GM04503 (cell line): ENCODE results near the gene PCGF1.
"Not testable (repeated sequence)": the region's sequence is repeated elsewhere in the genome, so short reads cannot be mapped to it uniquely, and the experiment has no call there.

Source experiments
- DNase-seq: peaks from one replicate; pipeline ENCODE4 v3.0.0-alpha.2; 2012; ENCODE audit warnings: low read depth

The PCGF1 gene

GRCh38 chr2:74472086-74472944 lies 35.2 kb downstream of the PCGF1 start, which contains the start of gene MRPL53:
Gene MRPL53, minus strand, starts transcription at chr2:74472680. Its CDS starts 20 bp downstream, at chr2:74472660.
- DNase-seq = peak; percentile 67

GRCh38 chr2:74471332-74472065 lies 36.0 kb downstream of the PCGF1 start:
- DNase-seq = no peak

- DNase-seq = not testable (repeated sequence)
Observed at GRCh38 chr2:74470742-74471141, 36.8 kb downstream of the PCGF1 start.

GRCh38 chr2:74464406-74464805 lies 43.1 kb downstream of the PCGF1 start:
- no peak for DNase-seq

GRCh38 chr2:74462786-74463105 lies 44.7 kb downstream of the PCGF1 start:
- no peak for DNase-seq

GRCh38 chr2:74462054-74462785 lies 45.3 kb downstream of the PCGF1 start:
- no peak for DNase-seq

GRCh38 chr2:74461187-74462053 lies 46.1 kb downstream of the PCGF1 start:
- DNase-seq = no peak

GRCh38 chr2:74460187-74460586 lies 47.3 kb downstream of the PCGF1 start:
- DNase-seq = not testable (repeated sequence)

GRCh38 chr2:74459503-74460118 lies 47.9 kb downstream of the PCGF1 start:
- not testable (repeated sequence) for DNase-seq

GRCh38 chr2:74458938-74459363 lies 48.5 kb downstream of the PCGF1 start:
- no peak for DNase-seq

- DNase-seq = peak; percentile 100
Observed at GRCh38 chr2:74458132-74458937, 49.2 kb downstream of the PCGF1 start, which contains the start of gene WBP1. Gene WBP1, plus strand, starts transcription at chr2:74458438. Its CDS starts 165 bp downstream, at chr2:74458603.

- no peak for DNase-seq
Observed at GRCh38 chr2:74457549-74458131, 49.9 kb downstream of the PCGF1 start.

- DNase-seq = no peak
Observed at GRCh38 chr2:74457129-74457548, 50.4 kb downstream of the PCGF1 start.
